GM12891 (cell line): Measurements from ENCODE around the gene EXOSC6.
"Not testable (repeated sequence)": the region's sequence is repeated elsewhere in the genome, so short reads cannot be mapped to it uniquely, and the experiment has no call there.

Source experiments
- POLR2A ChIP-seq: IDR thresholded peaks from 2 replicates; pipeline ENCODE4 v1.6.1; 2011; ENCODE audit warnings: low read depth, low read length, control low read depth
- POLR2AphosphoS5 ChIP-seq: IDR thresholded peaks from 2 replicates; pipeline ENCODE4 v1.6.1; 2011; ENCODE audit warnings: low read depth, low read length, control low read depth

DNA sequence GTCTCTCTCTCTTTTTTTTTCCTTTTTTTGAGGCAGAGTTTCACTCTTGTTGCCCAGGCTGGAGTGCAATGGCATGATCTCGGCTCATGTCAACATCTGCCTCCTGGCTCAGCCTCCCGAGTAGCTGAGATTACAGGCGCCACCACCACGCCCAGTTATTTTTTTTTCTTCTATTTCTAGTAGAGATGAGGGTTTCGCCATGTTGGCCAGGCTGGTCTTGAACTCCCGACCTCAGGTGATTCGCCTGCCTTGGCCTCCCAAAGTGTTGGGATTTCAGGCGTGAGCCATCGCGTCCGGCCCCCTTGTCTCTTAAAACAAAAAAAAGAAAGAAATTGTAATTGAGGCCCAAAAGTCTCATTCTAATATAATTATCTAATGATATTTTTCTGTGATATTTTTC lies 40.4 kb upstream of the EXOSC6 start:
- TF ChIP-seq POLR2A, POLR2AphosphoS5: not testable (repeated sequence)
